Osteoblast (primary cell): ENCODE data around the gene RAB3C. TPM values are rescaled to one million over a fixed set of nuclear protein-coding genes. Genes with fewer than 3 reads are reported as not detected.

ENCODE experiments used
- DNase-seq: peaks from one replicate; pipeline ENCODE4 v3.0.0; 2011; ENCODE audit warnings: low spot score, mixed read lengths; ENCODE audit not compliant: insufficient read length; ENCODE audit errors: missing footprints
- H2AFZ ChIP-seq: 2 replicates; pipeline ENCODE4 v1.6.0; 2011; ENCODE audit warnings: mild to moderate bottlenecking, low read length
- H3K27ac ChIP-seq: 2 replicates; pipeline ENCODE4 v1.5.1; 2011; ENCODE audit warnings: mild to moderate bottlenecking, low read depth, low read length, moderate library complexity
- H3K27me3 ChIP-seq: 2 replicates; pipeline ENCODE4 v1.6.0; 2012; ENCODE audit warnings: mild to moderate bottlenecking, control low read depth, inconsistent platforms, low read length, moderate library complexity; ENCODE audit not compliant: insufficient read depth
- H3K36me3 ChIP-seq: 2 replicates; pipeline ENCODE4 v1.5.1; 2011; ENCODE audit warnings: mild to moderate bottlenecking, low read length, control low read depth, moderate library complexity; ENCODE audit not compliant: insufficient read depth
- H3K4me1 ChIP-seq: 2 replicates; pipeline ENCODE4 v1.5.1; 2011; ENCODE audit warnings: mild to moderate bottlenecking, low read length, control low read depth, moderate library complexity; ENCODE audit not compliant: insufficient read depth
- H3K4me2 ChIP-seq: 2 replicates; pipeline ENCODE4 v1.6.0; 2011; ENCODE audit warnings: mild to moderate bottlenecking, low read length; ENCODE audit not compliant: insufficient read depth
- H3K4me3 ChIP-seq: fragments of 200-600 bp; sonication (generic); 3 replicates; pipeline ENCODE4 v1.5.1; 2012; ENCODE audit warnings: mild to moderate bottlenecking, low read length, inconsistent platforms; ENCODE audit not compliant: insufficient read depth
- H3K79me2 ChIP-seq: 2 replicates; pipeline ENCODE4 v1.6.0; 2012; ENCODE audit warnings: mild to moderate bottlenecking, low read length, control low read depth, inconsistent platforms; ENCODE audit not compliant: insufficient read depth
- H3K9me3 ChIP-seq: 2 replicates; pipeline ENCODE4 v1.5.1; 2011; ENCODE audit warnings: low read depth, low read length, control low read depth
- H4K20me1 ChIP-seq: 2 replicates; pipeline ENCODE4 v1.6.0; 2012; ENCODE audit warnings: mild to moderate bottlenecking, low read length, control low read depth; ENCODE audit not compliant: insufficient read depth
- CTCF ChIP-seq: IDR thresholded peaks from 2 replicates; pipeline ENCODE4 v1.5.1; 2011; ENCODE audit warnings: mild to moderate bottlenecking, low read depth, low read length, moderate library complexity; ENCODE audit errors: extremely low read depth
- total RNA-seq: library from RNA; depleted of rRNA; stranded (reverse); fragments of >200 nt; gene quantifications from 2 replicates; pipeline ENCODE4 v1.2.3, GENCODE V29; 2012

The RAB3C gene
- total RNA-seq, 1 donor: not detected

- no peak for TF ChIP-seq CTCF
- Histone ChIP-seq H3K36me3 (no peaks in the 10 kb centered on the region), H3K4me3 (no peak overlapping the region), H3K4me2 (no peak overlapping the region), H3K27me3 (peaks cover 2% of the 10 kb centered on the region), H2AFZ (no peak overlapping the region), H3K9me3 (no peaks in the 10 kb centered on the region), H3K79me2 (no peaks in the 10 kb centered on the region), H4K20me1 (no peaks in the 10 kb centered on the region), H3K4me1 (no peaks in the 10 kb centered on the region), H3K27ac (no peak overlapping the region)
- DNase-seq: no peak
Observed at GRCh38 chr5:58752104-58752503, 169.2 kb downstream of the RAB3C start.

- Histone ChIP-seq H3K36me3 (no peaks in the 10 kb centered on the region), H3K27me3 (peaks cover 2% of the 10 kb centered on the region), H3K4me1 (no peaks in the 10 kb centered on the region), H4K20me1 (no peaks in the 10 kb centered on the region), H3K9me3 (no peaks in the 10 kb centered on the region), H3K4me3 (no peak overlapping the region), H2AFZ (no peak overlapping the region), H3K4me2 (no peak overlapping the region), H3K79me2 (no peaks in the 10 kb centered on the region), H3K27ac (no peak overlapping the region)
- no peak for TF ChIP-seq CTCF
- DNase-seq: no peak
Observed at GRCh38 chr5:58753446-58753845, 170.6 kb downstream of the RAB3C start.

- Histone ChIP-seq H3K4me2 (no peak overlapping the region), H3K9me3 (no peaks in the 10 kb centered on the region), H3K4me3 (no peak overlapping the region), H2AFZ (no peak overlapping the region), H3K27ac (no peak overlapping the region), H3K4me1 (no peaks in the 10 kb centered on the region), H3K27me3 (peaks cover 2% of the 10 kb centered on the region), H4K20me1 (no peaks in the 10 kb centered on the region), H3K79me2 (no peaks in the 10 kb centered on the region), H3K36me3 (no peaks in the 10 kb centered on the region)
- DNase-seq: no peak
- no peak for TF ChIP-seq CTCF
Observed at GRCh38 chr5:58754250-58754649, 171.4 kb downstream of the RAB3C start.

- Histone ChIP-seq H3K36me3 (no peaks in the 10 kb centered on the region), H3K9me3 (no peaks in the 10 kb centered on the region)
- DNase-seq: no peak
Observed at GRCh38 chr5:58755397-58755796, 172.5 kb downstream of the RAB3C start.

More at GRCh38 chr5:58755397-58755796, 172.5 kb downstream of the RAB3C start:
- Histone ChIP-seq H3K4me2 (no peak overlapping the region), H3K79me2 (no peaks in the 10 kb centered on the region), H4K20me1 (no peaks in the 10 kb centered on the region), H3K4me3 (no peak overlapping the region), H3K27me3 (peaks cover 2% of the 10 kb centered on the region), H2AFZ (no peak overlapping the region), H3K4me1 (no peaks in the 10 kb centered on the region), H3K27ac (no peak overlapping the region)
- TF ChIP-seq CTCF: no peak
